ENCODE measurements around the gene GAK. TPM values are rescaled to one million over a fixed set of nuclear protein-coding genes. Genes with fewer than 3 reads are reported as not detected.
"Not testable (repeated sequence)": the region's sequence is repeated elsewhere in the genome, so short reads cannot be mapped to it uniquely, and the experiment has no call there.

GAK gene
- total and polyA plus RNA-seq, 7 donors, result 40.8 to 494 (median 124) TPM

GRCh38 chr4:931194-931959 lies 739 bp downstream of the GAK start:
- H3K27ac ChIP-seq, result peak overlapping the region; percentile 89 to 95 (median 94)
- no peaks in the 10 kb centered on the region for H3K9me3 ChIP-seq
- H3K36me3 ChIP-seq, result no peaks in the 10 kb centered on the region
- peaks cover 0 to 48% (median 38%) of the 10 kb centered on the region in 4 donors for H3K4me1 ChIP-seq
- 1 to 6% methylated on average over 31 of the region's 31 CpGs for WGBS, 2 donors
- H3K4me3 ChIP-seq, result peak overlapping the region; percentile 88 to 100 (median 98)
- H3K27me3 ChIP-seq, result no peaks in the 10 kb centered on the region
- no peak for TF ChIP-seq POLR2AphosphoS5 (IDR thresholded peaks at IDR 0.05)
- TF ChIP-seq POLR2A (IDR thresholded peaks at IDR 0.05), result no peak
- TF ChIP-seq EP300 (IDR thresholded peaks at IDR 0.05), result no peak
- TF ChIP-seq CTCF (IDR thresholded peaks at IDR 0.05), result no peak
- intact Hi-C loops (cut with DNase I), result loop anchor here (5.0 to 10.0 kb wide), 2 partner anchors 76 to 257 kb away; partner anchors contain the start of genes ATP5ME and MYL5
- no peak for DNase-seq

GRCh38 chr4:930827-931193 lies 1.3 kb downstream of the GAK start:
- Histone ChIP-seq H3K4me1 (peaks cover 0 to 52% (median 39%) of the 10 kb centered on the region in 4 donors), H3K4me3 (peak overlapping the region; percentile 88 to 100 (median 98)), H3K27me3 (no peaks in the 10 kb centered on the region), H3K27ac (peak overlapping the region; percentile 89 to 95 (median 94)), H3K36me3 (no peaks in the 10 kb centered on the region), H3K9me3 (no peaks in the 10 kb centered on the region)
- no peak for DNase-seq
- WGBS, 2 donors, result 18 to 54% methylated on average over 7 of the region's 7 CpGs
- no peak for TF ChIP-seq EP300 (IDR thresholded peaks at IDR 0.05)
- TF ChIP-seq POLR2A (IDR thresholded peaks at IDR 0.05), result no peak
- no peak for TF ChIP-seq CTCF (IDR thresholded peaks at IDR 0.05)
- no peak for TF ChIP-seq POLR2AphosphoS5 (IDR thresholded peaks at IDR 0.05)
- intact Hi-C loops (cut with DNase I), result loop anchor here (5.0 to 10.0 kb wide), 2 partner anchors 76 to 256 kb away; partner anchors contain the start of genes ATP5ME and MYL5

- Histone ChIP-seq H3K9me3 (no peaks in the 10 kb centered on the region), H3K4me1 (peaks cover 0 to 55% (median 41%) of the 10 kb centered on the region in 4 donors), H3K27me3 (no peaks in the 10 kb centered on the region), H3K36me3 (no peaks in the 10 kb centered on the region), H3K27ac (no peak overlapping the region), H3K4me3 (no peak overlapping the region)
- no peak for DNase-seq
- WGBS, 2 donors, result 12 to 25% methylated on average over 3 of the region's 3 CpGs
- no peak for TF ChIP-seq EP300 (IDR thresholded peaks at IDR 0.05)
- no peak for TF ChIP-seq POLR2A (IDR thresholded peaks at IDR 0.05)
- TF ChIP-seq CTCF (IDR thresholded peaks at IDR 0.05), result no peak
- TF ChIP-seq POLR2AphosphoS5 (IDR thresholded peaks at IDR 0.05), result no peak
- intact Hi-C loops (cut with DNase I), result loop anchor here (5.0 to 10.0 kb wide), 2 partner anchors 77 to 255 kb away; partner anchors contain the start of genes ATP5ME and MYL5
Measured at GRCh38 chr4:930028-930551, 2.0 kb downstream of the GAK start.

GRCh38 chr4:929096-929765 lies 2.9 kb downstream of the GAK start:
- WGBS, 2 donors, result 89% methylated on average over 17 of the region's 17 CpGs
- TF ChIP-seq POLR2AphosphoS5 (IDR thresholded peaks at IDR 0.05), result no peak
- TF ChIP-seq EP300 (IDR thresholded peaks at IDR 0.05), result no peak
- Histone ChIP-seq H3K36me3 (no peaks in the 10 kb centered on the region), H3K9me3 (no peaks in the 10 kb centered on the region), H3K4me3 (no peak overlapping the region), H3K27me3 (no peaks in the 10 kb centered on the region), H3K4me1 (peaks cover 0 to 56% (median 41%) of the 10 kb centered on the region in 4 donors), H3K27ac (no peak overlapping the region)
- no peak for DNase-seq
- intact Hi-C loops (cut with DNase I), result no loop called here

- DNase-seq; H3K27me3 ChIP-seq; H3K27ac ChIP-seq; H3K4me3 ChIP-seq; H3K36me3 ChIP-seq; H3K9me3 ChIP-seq; intact Hi-C loops (cut with DNase I): not testable (repeated sequence)
- peaks cover 0 to 47% (median 31%) of the 10 kb centered on the region in 4 donors for H3K4me1 ChIP-seq
- 90 to 95% methylated on average over 21 of the region's 21 CpGs for WGBS, 2 donors
Measured at GRCh38 chr4:927566-927965, 4.5 kb downstream of the GAK start.
